GM18951 (cell line): ENCODE results near the gene TIGD3.

Source experiments
- POLR2A ChIP-seq: IDR thresholded peaks from 4 replicates; pipeline ENCODE4 v1.6.1; 2011; ENCODE audit warnings: mild to moderate bottlenecking; ENCODE audit not compliant: insufficient read length, insufficient read depth; ENCODE audit errors: extremely low read depth
- in situ Hi-C: fragments of 300-500 bp; cut with MboI; formaldehyde crosslinking; loops from one replicate; pipeline ENCODE4 v1.12.0; 2022; ENCODE audit warnings: low sequenced_read_pairs, mixed read lengths, inconsistent platforms; ENCODE audit not compliant: unreplicated experiment

Gene TIGD3

DNA sequence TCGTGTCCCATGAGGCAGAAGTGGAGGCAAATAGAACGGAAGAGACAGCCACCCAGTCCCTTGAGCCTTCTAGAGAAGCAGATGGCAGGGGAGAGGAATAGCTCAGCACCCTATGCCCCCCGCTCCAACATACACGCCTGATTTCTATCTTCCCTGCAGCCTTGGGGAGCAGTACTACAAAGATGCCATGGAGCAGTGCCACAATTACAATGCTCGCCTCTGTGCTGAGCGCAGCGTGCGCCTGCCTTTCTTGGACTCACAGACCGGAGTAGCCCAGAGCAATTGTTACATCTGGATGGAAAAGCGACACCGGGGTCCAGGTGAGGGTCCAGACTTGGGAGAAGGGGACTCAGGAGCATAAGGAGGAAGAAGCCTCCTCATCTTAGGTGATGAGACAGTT is 14.3 kb upstream of the TIGD3 start:
- no peak for TF ChIP-seq POLR2A
- in situ Hi-C loops, result no loop called here

DNA sequence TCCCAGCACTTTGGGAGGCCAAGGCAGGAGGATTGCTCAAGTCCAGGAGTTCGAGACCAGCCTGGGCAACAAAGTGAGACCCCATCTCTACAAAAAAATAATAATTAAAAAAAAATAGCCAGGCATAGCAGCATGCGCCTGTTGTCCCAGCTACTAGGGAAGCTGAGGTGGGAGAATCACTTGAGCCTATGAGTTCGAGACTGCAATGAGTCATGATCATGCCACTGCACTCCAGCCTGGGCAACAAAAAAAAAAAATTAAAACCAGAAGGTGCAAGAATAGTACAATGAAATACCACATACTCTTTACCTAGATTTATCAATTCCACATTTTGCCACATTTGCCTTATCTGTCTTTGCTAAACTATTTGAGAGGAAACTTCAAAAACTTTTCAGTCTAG is 12.7 kb upstream of the TIGD3 start:
- in situ Hi-C loops, result no loop called here
- no peak for TF ChIP-seq POLR2A

DNA sequence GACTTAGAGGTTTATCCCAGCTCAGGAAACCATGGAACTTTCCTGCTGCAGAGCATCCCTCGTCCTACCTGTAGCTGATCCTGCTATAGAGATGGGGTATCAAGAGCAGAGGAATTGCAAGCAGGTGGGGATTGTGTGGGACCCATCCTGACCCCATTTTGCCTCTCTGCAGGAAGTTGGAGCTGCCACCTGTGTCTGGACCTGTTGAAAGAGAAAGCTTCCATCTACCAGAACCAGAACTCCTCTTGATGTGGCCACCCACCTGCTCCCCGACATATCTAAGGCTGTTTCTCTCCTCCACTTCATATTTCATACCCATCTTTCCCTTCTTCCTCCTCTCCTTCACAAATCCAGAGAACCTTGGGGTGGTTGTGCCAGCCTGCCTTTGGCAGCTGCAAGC is 3.0 kb upstream of the TIGD3 start:
- in situ Hi-C loops, result no loop called here

GRCh38 chr11:65352783-65353182 is 1.8 kb upstream of the TIGD3 start:
- in situ Hi-C loops, result no loop called here
- TF ChIP-seq POLR2A, result no peak

More for the DNA sequence above, 3.0 kb upstream of the TIGD3 start:
- no peak for TF ChIP-seq POLR2A

DNA sequence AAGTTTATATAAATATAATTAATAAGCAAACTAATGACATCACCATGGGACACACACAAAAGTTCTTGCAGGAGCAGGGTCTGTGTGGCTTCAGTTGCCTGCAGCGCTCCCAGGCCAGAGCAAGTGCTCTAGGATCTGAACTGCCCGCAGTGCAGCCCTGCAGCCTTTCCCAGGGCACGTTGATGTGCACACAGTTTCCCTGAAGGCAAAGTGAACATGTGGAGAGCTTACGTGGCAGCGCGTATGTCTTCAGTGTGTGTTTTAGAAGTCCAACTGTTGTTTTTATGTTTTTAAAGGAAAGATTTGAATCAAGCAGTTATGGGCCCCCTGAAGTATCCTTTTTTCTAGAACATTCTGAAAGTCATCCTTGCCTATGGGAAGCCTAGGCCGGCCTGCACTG is 1.2 kb upstream of the TIGD3 start:
- in situ Hi-C loops, result no loop called here
- no peak for TF ChIP-seq POLR2A

- in situ Hi-C loops, result no loop called here
- TF ChIP-seq POLR2A, result no peak
Observed at GRCh38 chr11:65353900-65354264, 669 bp upstream of the TIGD3 start.

GRCh38 chr11:65355013-65355775 is 643 bp downstream of the TIGD3 start:
- in situ Hi-C loops, result no loop called here
- no peak for TF ChIP-seq POLR2A

DNA sequence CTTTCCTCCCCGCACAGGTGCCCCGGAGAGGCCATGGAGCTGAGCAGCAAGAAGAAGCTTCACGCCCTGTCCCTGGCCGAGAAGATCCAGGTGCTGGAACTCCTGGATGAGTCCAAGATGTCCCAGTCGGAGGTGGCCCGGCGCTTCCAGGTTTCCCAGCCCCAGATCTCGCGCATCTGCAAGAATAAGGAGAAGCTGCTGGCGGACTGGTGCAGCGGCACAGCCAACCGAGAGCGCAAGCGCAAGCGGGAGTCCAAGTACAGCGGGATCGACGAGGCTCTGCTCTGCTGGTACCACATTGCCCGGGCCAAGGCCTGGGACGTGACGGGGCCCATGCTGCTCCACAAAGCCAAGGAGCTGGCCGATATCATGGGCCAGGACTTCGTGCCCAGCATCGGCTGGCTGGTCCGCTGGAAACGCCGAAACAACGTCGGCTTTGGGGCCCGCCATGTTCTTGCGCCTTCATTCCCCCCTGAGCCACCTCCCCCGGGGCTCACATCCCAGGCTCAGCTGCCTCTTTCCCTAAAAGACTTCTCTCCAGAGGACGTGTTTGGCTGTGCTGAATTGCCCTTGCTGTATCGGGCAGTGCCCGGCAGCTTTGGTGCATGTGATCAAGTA is 1.3 kb downstream of the TIGD3 start:
- TF ChIP-seq POLR2A, result no peak
- in situ Hi-C loops, result no loop called here

DNA sequence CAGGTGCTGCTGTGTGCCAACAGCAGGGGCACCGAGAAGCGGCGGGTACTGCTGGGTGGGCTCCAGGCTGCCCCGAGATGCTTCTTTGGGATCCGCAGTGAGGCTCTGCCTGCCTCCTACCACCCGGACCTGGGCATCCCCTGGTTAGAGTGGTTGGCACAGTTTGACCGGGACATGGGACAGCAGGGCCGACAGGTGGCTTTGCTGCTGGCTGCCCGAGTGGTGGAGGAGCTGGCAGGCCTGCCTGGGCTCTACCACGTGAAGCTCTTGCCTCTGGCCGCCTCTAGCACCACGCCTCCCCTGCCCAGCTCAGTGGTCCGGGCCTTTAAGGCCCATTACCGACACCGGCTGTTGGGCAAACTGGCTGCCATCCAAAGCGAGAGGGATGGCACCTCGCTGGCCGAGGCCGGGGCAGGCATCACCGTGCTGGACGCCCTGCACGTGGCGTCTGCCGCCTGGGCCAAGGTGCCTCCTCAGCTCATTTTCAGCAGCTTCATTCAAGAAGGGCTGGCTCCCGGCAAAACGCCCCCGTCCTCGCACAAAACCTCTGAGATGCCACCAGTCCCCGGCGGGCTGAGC is 1.9 kb downstream of the TIGD3 start:
- no peak for TF ChIP-seq POLR2A
- in situ Hi-C loops, result no loop called here

GRCh38 chr11:65357856-65358356 is 3.4 kb downstream of the TIGD3 start:
- TF ChIP-seq POLR2A, result no peak
- in situ Hi-C loops, result no loop called here

DNA sequence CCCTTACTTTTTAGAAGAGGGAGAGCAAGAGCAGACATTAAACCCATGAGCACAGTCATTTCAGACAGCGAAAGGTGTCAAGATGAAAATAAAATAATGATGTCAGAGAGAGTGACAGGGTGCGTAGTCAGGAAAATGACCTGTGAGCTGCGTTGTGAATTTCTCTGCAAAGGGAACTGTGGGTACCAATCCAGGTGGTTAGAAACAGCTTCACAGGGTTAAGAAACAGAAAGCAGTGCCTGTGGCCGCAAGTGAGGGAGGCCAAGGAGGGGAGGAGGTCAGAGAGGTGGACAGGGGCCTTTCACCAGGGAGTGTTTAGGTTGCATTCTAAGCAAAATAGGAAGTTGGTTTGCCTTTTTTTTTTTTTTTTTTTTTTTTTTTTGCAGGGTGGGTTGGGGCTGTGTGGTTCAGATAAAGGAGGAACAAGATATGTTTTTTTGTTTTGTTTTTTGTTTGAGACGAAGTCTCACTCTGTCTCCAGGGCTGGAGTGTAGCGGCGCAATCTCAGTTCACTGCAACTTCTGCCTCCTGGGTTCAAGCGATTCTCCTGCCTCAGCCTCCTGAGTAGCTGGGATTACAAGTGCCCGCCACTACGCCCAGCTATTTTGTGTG is 7.9 kb downstream of the TIGD3 start:
- in situ Hi-C loops, result no loop called here
- no peak for TF ChIP-seq POLR2A

GRCh38 chr11:65362966-65363365 is 8.4 kb downstream of the TIGD3 start:
- no peak for TF ChIP-seq POLR2A
- in situ Hi-C loops, result no loop called here

DNA sequence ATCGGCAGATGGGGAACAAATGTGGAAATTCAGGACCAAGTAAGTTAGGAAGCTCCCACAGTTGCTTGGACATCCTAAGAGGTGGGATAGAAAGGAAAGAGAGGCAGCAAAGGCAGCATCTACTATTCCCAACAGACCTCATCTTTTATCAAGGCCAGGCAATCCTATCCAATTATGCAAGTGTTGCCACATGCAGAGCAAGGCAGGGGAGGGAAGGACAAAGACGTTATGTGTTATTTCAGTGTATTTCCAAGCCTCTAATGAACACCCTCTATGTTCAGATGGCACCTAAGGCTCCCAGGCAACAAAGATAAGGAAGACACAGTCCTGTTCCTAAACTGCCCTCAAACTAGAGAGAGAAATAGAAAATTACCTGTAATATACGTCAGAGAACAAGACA is 9.2 kb downstream of the TIGD3 start:
- in situ Hi-C loops, result no loop called here
- TF ChIP-seq POLR2A, result no peak
